Activated CD4-positive, CD25-positive, alpha-beta regulatory T cell treated with anti-CD3 and anti-CD28 coated beads, Interleukin-2, amount 50 U/mL, for 16 hours (primary cell): ENCODE results near the gene PLEKHA6.

ENCODE experiments used
- DNase-seq: peaks from one replicate; pipeline ENCODE4 v3.0.0-alpha.2; 2020; ENCODE audit warnings: low read depth, low spot score

Gene PLEKHA6

DNA sequence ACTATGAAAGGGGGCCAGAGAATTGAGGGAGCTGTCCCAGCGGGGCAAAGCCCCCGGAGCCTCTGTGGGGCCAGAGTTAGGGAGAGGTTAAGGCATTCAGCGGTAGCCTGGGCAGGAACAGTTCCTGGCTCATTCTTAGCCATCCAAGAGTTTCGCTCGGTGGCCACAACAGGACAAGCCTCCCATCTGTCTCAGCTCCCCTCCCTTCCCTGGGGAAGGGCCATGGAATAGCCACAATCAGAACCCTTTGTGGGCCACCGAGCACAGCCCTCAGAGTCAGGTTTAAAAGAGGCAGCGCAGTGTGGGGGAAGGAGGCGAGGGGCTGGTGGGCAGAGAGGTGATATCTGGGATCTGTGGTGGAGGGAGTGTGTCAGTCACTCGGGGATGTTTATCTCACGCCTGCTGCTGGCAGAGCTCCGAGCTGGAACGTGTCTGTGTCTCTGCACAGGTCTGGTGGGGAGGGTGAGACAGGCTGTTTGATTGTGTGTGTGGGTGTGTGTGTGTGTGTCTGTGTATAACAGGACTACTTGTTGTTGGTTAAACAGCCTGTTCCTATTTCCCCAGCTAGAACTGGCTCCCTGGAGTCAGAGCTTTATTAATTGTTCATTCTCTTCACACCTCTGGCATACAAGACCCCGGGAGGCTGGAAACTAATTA lies 96.3 kb downstream of the PLEKHA6 start:
- no peak for DNase-seq

GRCh38 chr1:204262506-204263253 lies 97.0 kb downstream of the PLEKHA6 start:
- DNase-seq, result no peak

DNA sequence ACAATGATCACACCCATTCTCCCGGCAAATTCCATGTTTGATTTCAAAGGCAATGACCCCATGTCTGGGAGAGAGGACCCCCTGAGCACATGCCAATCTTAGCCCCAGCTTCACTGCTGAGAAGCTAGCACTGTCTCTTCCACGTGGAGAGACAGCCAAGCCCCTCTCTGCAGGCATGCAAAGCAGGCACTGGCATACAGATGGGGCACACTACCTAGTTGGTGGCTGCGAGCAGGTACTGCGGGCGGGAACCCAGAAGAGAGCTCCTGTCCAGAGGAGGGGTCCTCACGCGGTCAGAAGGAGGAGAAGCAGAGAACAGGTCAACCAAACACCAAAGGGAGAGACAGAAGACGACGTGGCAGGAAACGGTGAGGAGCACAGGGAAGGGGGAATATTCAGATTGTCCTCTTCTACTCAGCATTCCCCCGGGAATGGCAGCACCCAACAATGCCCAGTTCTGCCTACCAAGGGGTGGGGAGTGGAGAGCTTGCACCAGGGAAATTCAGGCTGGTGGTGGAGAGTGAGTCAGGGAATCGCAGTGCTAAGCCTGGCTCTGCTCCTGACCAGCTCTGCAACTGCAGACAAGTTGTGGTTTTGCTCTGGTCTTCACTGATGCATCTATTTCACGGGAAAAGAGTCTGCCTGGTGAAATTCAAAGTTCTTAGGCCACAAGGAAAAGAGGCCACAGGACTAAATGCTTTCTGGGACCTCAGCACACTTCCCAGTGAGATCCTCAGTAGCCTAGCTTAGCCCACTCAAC lies 97.8 kb downstream of the PLEKHA6 start:
- no peak for DNase-seq

GRCh38 chr1:204261266-204261665 lies 98.5 kb downstream of the PLEKHA6 start:
- no peak for DNase-seq

GRCh38 chr1:204260601-204261197 lies 99.0 kb downstream of the PLEKHA6 start:
- DNase-seq, result no peak

- DNase-seq, result no peak
Observed at GRCh38 chr1:204259782-204260181, 99.9 kb downstream of the PLEKHA6 start.

DNA sequence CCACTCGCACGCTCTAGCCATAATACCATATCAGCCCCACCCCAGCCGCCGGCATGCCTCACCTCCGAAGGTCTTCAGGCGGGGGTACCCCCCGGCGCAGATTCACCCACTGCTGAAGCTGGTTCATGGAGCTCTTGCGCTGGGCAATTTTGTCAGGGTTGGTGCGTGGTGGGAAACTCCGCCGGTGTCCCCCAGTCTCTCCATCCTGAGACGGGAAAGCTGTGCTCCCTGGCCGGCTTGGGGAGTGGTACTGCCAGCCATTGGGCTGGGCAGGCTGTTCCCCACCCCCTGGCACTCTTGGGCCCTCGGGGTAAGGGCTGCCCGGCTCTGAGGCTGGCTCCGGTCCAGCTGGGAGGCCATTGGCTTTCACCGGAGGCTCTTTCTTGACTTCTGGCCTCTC lies 100.5 kb downstream of the PLEKHA6 start:
- DNase-seq, result no peak

DNA sequence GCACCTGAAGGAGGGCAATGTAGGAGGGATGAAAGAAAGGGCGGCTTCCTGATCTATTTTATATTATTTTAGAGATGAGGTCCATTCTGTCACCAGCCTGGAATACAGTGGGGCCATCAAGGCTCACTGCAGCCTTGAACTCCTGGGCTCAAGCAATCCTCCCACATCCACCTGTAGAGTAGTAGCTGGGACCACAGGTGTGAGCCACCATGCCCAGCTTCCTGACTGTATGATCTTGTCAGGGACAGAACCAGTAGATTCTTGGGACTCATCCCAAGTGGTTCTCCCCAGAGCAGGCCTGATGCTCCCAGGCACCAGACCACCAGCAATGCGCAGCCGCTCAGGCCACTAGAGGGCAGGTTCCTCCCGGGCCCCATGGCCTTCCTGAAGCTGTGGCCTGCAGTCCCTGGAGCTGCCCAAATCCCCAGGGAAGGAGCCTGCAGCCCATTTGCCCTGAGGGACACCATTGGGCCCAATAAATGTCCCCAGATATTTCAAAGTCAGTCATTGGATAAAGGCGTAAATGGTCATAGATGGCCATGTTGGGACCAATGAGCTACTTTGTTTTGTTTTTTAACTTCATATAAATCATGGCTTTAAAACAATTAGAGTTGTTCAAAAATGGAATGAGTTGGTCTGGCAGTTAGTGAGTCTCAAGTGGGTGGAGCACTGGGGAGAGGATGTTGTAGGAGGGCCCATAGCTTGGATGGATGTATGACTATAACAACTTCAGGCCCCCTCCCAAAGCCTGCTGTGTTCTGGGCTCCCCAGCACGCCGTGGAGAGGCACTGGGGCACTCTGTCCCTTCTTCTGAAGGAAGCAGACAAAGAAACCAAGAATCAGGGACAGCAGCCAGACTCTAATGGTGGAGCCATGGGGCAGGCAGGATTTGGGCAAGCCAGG lies 101.3 kb downstream of the PLEKHA6 start:
- no peak for DNase-seq

DNA sequence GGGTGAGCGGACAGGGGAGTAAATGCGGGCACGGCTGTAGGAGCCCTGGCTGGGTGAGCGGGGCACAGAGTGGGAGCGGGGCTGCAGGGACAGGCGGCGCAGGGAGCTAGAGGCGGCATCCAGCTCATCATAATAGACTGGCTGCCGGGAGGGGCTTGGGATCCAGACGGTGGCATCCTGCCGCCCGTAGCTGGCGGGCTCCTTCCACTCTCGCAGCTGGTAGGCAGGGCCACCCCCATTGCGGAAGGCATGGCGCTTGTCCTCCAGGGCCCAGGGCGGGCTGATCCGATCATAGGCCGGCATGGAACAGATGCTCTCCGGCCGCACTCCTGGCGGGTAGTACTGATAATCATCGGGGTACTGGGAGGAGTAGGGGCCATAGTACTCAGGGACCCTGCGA lies 102.3 kb downstream of the PLEKHA6 start:
- no peak for DNase-seq

DNA sequence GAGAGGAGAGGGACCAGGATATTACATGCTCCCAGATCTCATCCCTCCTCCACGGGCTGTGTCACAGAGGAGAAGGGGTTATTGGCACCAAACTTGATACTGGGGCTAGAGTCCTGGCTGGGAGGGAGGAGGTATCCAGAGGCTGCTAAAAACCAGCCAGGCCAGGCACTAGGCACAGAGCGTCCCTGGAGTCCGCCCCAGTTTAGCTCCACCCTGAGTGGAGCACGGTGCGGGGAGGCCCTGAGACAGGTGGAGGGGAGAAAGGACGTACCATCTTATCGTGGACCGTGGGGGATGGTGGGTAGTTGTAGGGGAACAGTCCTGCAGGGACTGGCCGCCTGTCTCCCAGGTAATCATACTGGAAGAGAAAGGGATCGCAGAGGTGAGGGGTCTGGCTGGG lies 103.2 kb downstream of the PLEKHA6 start:
- DNase-seq, result no peak

GRCh38 chr1:204255966-204256365 lies 103.8 kb downstream of the PLEKHA6 start:
- DNase-seq, result no peak

GRCh38 chr1:204255225-204255624 lies 104.5 kb downstream of the PLEKHA6 start:
- no peak for DNase-seq

DNA sequence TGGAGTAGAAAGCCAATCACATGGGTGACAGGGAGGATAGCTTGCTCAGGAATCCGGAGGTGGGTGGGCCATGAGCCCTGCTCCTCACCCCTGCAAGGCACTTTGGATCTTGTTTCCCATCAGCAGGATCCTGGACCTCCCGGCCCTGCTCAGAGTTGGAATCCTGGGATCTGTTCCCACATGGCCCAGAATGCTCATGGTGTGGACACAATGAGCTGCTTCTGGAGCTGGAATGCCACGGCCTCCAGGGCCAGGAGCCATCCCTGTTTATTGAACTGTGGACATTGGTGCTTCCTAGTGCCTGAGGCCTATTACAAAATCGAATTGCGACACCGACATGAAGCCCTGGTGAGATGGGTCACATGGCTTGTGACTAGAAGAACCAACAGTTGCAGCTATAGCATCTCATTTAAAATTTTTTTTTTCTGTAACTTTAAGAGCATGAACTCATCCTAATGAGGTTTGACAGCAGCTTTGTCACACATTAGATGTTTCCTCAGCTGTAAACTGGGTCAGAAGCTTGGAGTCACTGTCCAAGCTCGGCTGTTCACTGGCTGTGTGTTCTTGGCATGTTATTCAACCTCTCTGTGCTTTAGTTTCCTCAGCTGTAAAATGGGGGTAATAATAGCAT lies 105.6 kb downstream of the PLEKHA6 start:
- no peak for DNase-seq

DNA sequence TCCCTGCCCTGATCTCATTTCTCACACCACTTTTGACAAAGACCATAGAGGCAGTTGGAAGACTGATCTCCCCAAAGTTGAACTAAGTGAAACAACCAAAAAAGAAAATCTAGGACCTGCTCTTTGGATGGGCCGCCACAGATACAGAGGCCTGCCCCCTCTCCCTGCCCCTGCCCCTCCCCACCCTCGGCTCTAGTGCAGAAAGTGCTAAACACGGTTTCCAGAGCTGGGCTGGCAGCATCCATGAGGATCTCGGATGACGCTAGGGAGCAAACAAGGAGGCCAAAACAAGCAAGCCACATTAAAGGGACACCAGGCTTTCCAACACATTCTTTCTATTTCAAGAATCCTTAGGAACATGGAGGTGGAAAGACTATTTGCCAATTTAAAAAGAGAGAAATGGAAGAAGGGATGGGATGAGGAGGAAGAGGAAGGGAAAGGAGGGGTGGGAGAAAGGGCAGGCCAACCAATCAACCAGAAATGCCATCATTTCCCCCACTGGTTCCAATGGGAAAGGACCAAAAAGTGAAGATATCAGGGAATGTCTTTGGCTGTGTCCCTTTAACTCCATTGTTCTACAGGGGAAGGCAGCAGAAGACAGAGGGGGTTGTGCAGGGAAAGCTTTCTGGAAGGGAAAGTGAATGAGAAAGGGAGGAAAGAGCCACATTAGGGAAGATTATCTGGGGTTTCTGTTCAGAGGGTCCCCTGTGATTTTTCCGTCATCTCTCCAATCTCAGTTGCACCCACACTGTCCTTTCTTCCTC lies 107.6 kb downstream of the PLEKHA6 start:
- DNase-seq, result no peak

DNA sequence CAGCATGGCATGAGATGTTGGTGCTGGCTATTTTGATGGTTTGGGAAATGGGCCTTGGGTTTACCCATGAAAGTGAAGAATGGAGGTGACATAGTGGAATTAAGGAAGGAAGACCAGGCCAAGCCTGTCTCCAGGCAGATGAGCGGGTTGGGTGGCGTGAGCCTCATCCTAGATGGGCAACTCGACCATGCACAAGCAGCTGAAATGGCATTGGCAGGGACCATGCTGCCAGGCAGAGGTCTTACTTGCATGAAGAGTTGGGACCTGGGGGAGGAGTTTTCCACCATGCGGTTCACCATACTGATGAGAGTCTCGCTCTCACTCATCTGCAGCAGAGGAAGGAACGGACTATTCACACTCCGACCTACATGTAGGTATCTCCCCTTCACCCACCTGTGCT lies 108.4 kb downstream of the PLEKHA6 start:
- DNase-seq, result no peak

DNA sequence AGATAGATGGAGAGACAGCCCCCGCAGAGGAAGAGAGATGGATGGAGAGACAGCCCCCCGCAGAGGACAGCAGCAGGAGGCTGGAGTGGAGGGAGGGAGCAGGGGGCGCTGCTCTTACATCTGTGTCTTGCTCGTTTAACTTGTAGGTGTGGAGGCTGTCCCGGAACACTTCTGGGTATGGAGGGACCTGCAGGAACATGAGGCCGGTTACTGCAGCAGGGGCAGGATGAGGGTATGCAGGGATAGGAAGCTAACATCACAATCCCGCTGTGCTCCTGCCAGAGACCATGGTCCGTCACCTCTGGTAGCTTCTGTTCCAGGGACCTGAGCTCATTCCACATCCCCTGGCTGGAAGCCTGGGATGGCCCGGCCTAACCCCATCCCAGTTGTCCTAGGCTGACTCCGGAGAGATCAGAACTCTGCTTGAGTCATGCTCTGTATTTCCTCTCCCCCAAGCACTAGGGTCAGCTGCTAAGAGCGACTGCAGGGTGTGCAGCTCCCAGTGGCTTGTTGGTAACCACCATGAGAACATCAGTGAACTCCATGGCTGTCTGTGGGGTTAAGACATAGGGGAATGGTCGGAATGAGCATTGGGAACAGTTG lies 109.2 kb downstream of the PLEKHA6 start:
- DNase-seq, result no peak

DNA sequence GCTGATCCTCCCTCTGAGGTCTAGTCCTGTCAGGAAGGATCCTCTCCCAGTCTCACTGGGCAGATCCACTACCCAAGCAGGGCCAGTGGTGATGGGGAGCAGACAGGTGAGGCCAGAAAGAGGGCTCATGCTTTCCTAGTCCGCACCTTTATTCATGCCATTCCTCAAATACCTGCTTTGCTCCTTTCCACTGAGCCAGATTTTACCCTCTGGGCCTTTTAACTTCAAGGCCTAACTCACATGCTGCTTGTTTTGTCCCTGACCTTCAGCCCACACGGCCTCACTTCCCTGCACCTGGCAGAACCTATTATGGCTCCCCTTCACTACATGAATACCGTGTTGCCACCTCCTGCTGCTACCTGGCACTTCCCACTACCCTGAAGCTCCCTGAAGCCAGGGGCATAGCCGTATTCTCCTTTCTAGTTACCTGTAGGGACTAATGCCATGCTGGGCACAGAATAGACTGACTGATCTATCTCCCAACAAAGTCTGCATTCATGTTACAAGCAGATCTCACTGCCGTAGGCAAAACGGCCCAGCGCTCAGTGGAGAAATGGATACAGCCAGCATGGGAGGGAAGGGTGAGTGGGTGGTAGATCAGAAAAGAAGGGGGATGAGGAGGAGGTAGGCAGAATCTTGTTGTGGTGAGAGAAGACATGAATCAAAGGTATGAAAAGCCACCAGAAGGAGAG lies 109.8 kb downstream of the PLEKHA6 start:
- DNase-seq, result no peak

DNA sequence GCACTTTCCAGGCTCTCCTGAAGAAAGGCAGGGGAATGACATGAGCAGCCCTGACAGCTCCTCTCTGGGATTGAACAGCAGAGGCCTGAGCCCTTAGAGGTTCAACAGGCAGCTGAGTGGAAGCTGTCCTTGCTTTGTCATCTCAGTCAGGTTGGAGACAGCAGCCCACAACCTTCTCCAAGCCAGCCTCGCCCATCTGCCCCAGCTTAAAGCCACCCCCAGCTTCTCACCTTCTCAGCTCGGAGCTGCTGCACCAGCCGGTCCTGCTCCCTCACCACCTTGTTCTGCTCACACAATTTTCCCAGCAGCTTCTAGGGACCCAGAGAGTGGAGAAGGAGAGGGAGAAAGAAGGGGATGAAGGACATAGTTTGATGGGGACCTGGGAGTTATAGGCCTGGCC lies 110.8 kb downstream of the PLEKHA6 start:
- no peak for DNase-seq

DNA sequence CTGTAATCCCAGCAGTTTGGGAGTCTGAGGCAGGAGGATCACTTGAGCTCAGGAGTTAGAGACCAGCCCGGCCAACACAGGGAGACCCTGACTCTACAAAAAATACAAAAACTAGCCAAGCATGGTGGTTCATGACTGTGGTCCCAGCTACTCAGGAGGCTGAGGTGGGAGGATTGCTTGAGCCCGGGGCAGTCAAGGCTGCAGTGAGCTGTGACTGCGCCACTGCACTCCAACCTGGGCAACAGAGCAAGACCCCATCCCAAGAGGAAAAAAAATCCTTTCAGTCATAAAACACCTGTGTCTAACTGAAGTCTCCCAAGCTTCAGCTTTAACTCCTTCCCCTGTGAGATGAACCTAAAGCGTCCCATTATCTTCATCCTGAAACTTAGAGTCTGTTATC lies 112.9 kb downstream of the PLEKHA6 start:
- DNase-seq, result no peak
